ENCODE measurements around the gene FLRT2.

- no peak for TF ChIP-seq CTCF (conservative IDR thresholded peaks at IDR 0.05; ENCODE audit: low read depth, low read length)
- no peak for TF ChIP-seq RCOR1 (IDR thresholded peaks at IDR 0.05; ENCODE audit: insufficient replicate concordance, low read length)
- TF ChIP-seq RFX5 (IDR thresholded peaks at IDR 0.05; ENCODE audit: low read depth, low read length): no peak
- no peak for TF ChIP-seq USF2 (IDR thresholded peaks at IDR 0.05; ENCODE audit: low read depth, low read length)
Observed at GRCh38 chr14:85688006-85688405, 158.1 kb downstream of the FLRT2 start.
